Bronchial epithelial cell (primary cell): ENCODE measurements around the gene ZNF585A. TPM values are rescaled to one million over a fixed set of nuclear protein-coding genes. Genes with fewer than 3 reads are reported as not detected.
A peak's percentile ranks its signal among the peaks of the same experiment; 100 is the strongest.

ENCODE experiments used
- DNase-seq: peaks from one replicate; pipeline ENCODE4 v3.0.0-alpha.2; 2010; ENCODE audit warnings: low read depth
- FAIRE-seq: peaks from 2 replicates; lab custom pipeline; 2011; peaks lifted over from hg19 to GRCh38; lab: Jason Lieb, UNC
- H3K27me3 ChIP-seq: 2 replicates; pipeline ENCODE4 v1.5.1; 2011; ENCODE audit warnings: low read length; ENCODE audit not compliant: control insufficient read depth, insufficient read depth
- H3K36me3 ChIP-seq: 2 replicates; pipeline ENCODE4 v1.5.1; 2011; ENCODE audit warnings: low read length; ENCODE audit not compliant: control insufficient read depth, insufficient read depth
- H3K4me3 ChIP-seq: 2 replicates; pipeline ENCODE4 v1.5.1; 2011; ENCODE audit warnings: mild to moderate bottlenecking, low read depth, low read length, control low read depth
- total RNA-seq: library from RNA; depleted of rRNA; stranded (reverse); fragments of >200 nt; gene quantifications from 2 replicates; pipeline ENCODE4 v1.2.1, GENCODE V29; 2014
- TF ChIP-seq, protein P1 (sequence below): IDR thresholded peaks from 2 replicates; pipeline ENCODE4 v1.5.1; 2011; ENCODE audit warnings: mild to moderate bottlenecking, moderate library complexity, low read length, control low read depth, inconsistent platforms; ENCODE audit not compliant: insufficient read depth, severe bottlenecking

Gene ZNF585A
- total RNA-seq, result 7.9 and 8.4 TPM in 2 replicates

DNA sequence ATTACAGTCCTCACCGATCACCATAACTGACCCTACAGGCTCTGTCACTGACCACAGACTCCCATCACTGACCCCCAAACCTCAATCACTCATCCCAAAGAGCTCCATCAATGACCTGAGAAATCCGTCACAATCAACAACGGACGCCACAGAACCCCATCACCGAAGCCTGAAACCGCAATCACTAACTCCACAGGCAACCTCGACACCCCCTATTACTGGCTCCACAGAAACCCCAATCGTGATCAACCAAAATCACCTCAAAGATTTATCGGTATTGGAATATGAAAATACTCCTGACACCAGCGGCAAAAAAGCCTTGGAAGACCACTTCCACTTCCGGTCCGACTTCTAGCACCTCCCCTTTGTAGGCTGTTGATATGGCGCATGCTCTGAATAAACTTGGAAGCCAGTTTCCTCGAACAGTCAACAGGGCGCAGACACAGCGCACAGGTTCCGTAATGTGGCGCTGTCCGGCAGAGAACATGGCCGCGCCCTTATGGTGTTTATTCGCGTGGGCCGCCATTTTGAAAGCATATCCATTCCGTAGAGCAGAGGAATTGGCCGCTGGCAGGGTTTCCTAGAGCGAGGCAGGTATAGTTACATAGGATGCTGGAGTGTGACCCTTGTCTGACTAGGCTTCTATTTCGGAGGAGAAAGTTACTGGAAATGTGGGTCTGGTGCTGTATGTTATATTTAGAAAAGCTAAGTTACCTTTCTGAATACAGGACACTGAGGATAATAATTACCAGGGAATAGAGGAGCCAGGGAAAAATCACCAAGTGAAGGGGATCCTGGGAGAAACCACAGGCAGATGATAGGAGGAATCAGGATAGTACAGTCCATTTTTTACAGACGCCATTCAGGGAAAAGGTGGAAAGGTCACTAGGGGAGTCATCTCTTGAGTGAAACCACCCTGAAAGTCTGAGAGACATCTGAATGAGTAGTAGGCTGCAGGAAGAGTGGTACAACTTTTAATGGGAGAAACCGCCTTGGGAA, at the start of gene ZNF585A:
Gene ZNF585A, minus strand, starts transcription at position 328 of the 999 bp plus-strand sequence. CDS start 2,785 bp downstream, outside the sequence.
- TF ChIP-seq, protein P1, sequence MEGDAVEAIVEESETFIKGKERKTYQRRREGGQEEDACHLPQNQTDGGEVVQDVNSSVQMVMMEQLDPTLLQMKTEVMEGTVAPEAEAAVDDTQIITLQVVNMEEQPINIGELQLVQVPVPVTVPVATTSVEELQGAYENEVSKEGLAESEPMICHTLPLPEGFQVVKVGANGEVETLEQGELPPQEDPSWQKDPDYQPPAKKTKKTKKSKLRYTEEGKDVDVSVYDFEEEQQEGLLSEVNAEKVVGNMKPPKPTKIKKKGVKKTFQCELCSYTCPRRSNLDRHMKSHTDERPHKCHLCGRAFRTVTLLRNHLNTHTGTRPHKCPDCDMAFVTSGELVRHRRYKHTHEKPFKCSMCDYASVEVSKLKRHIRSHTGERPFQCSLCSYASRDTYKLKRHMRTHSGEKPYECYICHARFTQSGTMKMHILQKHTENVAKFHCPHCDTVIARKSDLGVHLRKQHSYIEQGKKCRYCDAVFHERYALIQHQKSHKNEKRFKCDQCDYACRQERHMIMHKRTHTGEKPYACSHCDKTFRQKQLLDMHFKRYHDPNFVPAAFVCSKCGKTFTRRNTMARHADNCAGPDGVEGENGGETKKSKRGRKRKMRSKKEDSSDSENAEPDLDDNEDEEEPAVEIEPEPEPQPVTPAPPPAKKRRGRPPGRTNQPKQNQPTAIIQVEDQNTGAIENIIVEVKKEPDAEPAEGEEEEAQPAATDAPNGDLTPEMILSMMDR, result peak; percentile 31
- peak; percentile 72 for FAIRE-seq
- Histone ChIP-seq H3K36me3 (peaks cover 3% of the 10 kb centered on the region), H3K4me3 (peak within 1 kb of the TSS; percentile 60), H3K27me3 (no peaks in the 10 kb centered on the region)
- DNase-seq, result peak; percentile 95

DNA sequence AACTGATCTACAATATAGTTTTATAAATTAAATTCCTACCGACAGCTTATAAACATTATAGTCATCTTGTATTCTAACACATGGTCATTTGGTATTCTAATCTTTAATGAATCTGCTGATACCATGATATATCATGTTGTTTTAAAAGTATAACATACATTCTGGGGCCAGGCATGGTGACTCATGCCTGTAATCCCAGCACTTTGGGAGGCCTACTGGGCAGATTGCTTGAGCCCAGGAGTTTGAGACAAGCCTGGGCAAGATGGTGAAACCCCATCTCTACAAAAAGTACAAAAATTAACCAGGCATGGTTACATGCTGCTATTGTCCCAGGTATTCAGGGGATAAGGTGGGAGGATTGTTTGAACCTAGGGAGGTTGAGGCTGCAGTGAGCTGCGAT, 48.6 kb upstream of the ZNF585A start:
- FAIRE-seq (no peak), DNase-seq (peak; percentile 71)
- TF ChIP-seq, protein P1, result no peak
- no peak overlapping the region for H3K4me3 ChIP-seq
- H3K36me3 ChIP-seq, result peaks cover 3% of the 10 kb centered on the region
- H3K27me3 ChIP-seq, result no peaks in the 10 kb centered on the region

DNA sequence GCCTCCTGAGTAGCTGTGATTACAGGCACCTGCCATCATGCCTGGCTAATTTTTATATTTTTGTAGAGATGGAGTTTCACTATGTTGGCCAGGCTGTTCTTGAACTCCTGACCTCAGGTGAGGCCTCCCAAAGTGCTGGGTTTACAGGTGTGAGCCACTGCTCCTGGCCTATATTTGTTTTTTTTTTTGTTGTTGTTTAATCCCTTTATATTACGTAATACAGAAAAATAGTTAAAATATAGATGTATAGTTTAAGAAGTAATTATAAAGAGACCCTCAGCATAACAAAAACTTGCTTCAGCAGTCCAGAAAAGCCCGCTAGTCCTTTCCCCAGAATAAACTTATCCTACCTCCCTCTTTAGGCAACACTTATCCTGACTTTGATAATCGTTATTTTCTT, 47.9 kb upstream of the ZNF585A start:
- no peak for DNase-seq
- H3K36me3 ChIP-seq, result peaks cover 3% of the 10 kb centered on the region
- FAIRE-seq, result no peak
- TF ChIP-seq, protein P1, result no peak
- H3K27me3 ChIP-seq, result no peaks in the 10 kb centered on the region
- no peak overlapping the region for H3K4me3 ChIP-seq

DNA sequence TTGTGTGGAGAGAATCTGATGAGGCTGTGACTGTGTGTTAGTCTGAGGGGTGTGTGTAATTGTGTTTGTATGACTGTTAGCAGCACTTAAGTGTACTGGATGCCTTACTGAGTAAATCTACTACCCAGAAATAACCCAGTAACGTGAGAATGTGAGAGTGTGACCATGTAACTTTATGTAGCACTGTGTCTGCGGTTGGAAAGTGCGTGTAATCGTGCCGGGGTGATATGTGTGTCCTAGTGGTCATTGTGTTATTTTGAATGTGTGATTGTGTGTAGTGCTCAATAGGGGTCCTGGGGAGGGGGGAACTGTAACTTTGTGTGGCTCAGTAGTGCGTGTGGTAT, 46.1 kb upstream of the ZNF585A start:
- Histone ChIP-seq H3K36me3 (peaks cover 3% of the 10 kb centered on the region), H3K4me3 (peak overlapping the region; percentile 70), H3K27me3 (no peaks in the 10 kb centered on the region)
- no peak for DNase-seq
- no peak for FAIRE-seq
- TF ChIP-seq, protein P1, result no peak

DNA sequence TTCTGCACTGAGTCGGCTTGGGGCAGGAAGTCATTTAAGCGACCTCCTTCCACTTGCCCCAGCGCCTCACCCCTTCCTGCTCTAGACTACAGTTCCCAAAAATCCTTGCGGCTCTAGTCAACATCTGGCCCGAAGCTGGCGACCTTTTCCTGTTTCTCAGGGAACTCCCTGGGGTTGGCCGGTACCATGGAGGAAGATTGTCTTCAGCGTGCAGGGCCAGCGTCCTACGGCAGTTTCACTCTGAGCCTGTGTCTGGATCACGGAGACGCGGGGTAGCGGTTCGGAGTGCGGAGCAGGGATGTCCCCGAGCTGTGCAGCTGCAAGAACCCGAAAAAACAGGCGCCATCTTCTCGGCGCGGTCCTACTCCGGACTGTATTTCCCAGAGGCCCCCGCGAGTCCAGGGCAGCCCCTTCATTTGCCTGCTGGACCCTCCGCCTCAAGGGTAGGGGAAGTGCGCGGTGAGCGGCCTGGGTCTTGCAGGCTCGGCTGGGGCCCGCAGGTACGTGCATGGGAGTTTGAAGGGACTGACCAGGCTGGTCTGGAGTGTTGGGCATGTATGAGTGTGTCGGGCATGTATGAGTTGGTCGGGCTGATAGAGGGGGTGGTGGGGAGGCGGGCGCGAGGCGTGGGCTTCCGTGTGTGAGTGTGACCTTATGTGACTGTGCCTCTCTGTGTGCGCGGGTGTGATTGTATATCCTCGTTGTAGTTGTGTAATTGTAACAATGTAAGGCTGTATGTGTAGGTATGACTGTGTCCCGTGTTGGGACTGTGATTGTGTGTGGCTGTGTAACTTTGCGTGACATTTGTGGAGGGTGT, 45.5 kb upstream of the ZNF585A start, which contains the start of gene ZNF383:
Gene ZNF383, plus strand, starts transcription at position 440 of the 817 bp plus-strand sequence. CDS start 12,240 bp downstream, outside the sequence.
- TF ChIP-seq, protein P1, result no peak
- Histone ChIP-seq H3K4me3 (peak within 1 kb of the TSS; percentile 70), H3K36me3 (peaks cover 3% of the 10 kb centered on the region), H3K27me3 (no peaks in the 10 kb centered on the region)
- DNase-seq (peak; percentile 80), FAIRE-seq (no peak)
